H54 (cell line): ENCODE measurements around the gene PRAC2.
A peak's percentile ranks its signal among the peaks of the same experiment; 100 is the strongest.

Source experiments
- DNase-seq: peaks from one replicate; pipeline ENCODE4 v3.0.0; 2011; ENCODE audit warnings: low spot score, mixed read lengths; ENCODE audit not compliant: insufficient read length
- FAIRE-seq: peaks from 3 replicates; lab custom pipeline; 2011; peaks lifted over from hg19 to GRCh38; lab: Jason Lieb, UNC
- POLR2A ChIP-seq: IDR thresholded peaks from 2 replicates; pipeline ENCODE4 v1.6.1; 2011; ENCODE audit warnings: low read depth, mild to moderate bottlenecking, low read length

PRAC2 gene

GRCh38 chr17:48749621-48750553, 26.9 kb downstream of the PRAC2 start:
- no peak for DNase-seq
- no peak for TF ChIP-seq POLR2A
- no peak for FAIRE-seq

GRCh38 chr17:48751172-48751571, 28.2 kb downstream of the PRAC2 start:
- FAIRE-seq (no peak), DNase-seq (no peak)
- no peak for TF ChIP-seq POLR2A

GRCh38 chr17:48751733-48752398, 28.9 kb downstream of the PRAC2 start:
- FAIRE-seq (no peak), DNase-seq (no peak)
- no peak for TF ChIP-seq POLR2A

GRCh38 chr17:48752399-48753288, 29.7 kb downstream of the PRAC2 start:
- FAIRE-seq, result no peak
- no peak for DNase-seq
- TF ChIP-seq POLR2A, result no peak

- no peak for TF ChIP-seq POLR2A
- FAIRE-seq (no peak), DNase-seq (peak; percentile 91)
Measured at GRCh38 chr17:48753794-48754499, 31.0 kb downstream of the PRAC2 start.

- DNase-seq (no peak), FAIRE-seq (no peak)
- no peak for TF ChIP-seq POLR2A
Measured at GRCh38 chr17:48754500-48755261, 31.7 kb downstream of the PRAC2 start.

- TF ChIP-seq POLR2A, result no peak
- FAIRE-seq (no peak), DNase-seq (no peak)
Measured at GRCh38 chr17:48755356-48755755, 32.4 kb downstream of the PRAC2 start.

GRCh38 chr17:48756830-48757251, 33.9 kb downstream of the PRAC2 start:
- FAIRE-seq (no peak), DNase-seq (no peak)

GRCh38 chr17:48757524-48757961, 34.6 kb downstream of the PRAC2 start:
- no peak for TF ChIP-seq POLR2A
- DNase-seq, result peak; percentile 77
- no peak for FAIRE-seq

More at GRCh38 chr17:48756830-48757251, 33.9 kb downstream of the PRAC2 start:
- no peak for TF ChIP-seq POLR2A

GRCh38 chr17:48759288-48759687, 36.3 kb downstream of the PRAC2 start:
- TF ChIP-seq POLR2A, result no peak
- DNase-seq, result no peak
- FAIRE-seq, result no peak

GRCh38 chr17:48760411-48760810, 37.4 kb downstream of the PRAC2 start:
- TF ChIP-seq POLR2A, result no peak
- no peak for FAIRE-seq
- no peak for DNase-seq

GRCh38 chr17:48761114-48761513, 38.1 kb downstream of the PRAC2 start:
- TF ChIP-seq POLR2A, result no peak
- DNase-seq (no peak), FAIRE-seq (no peak)
